Ishikawa (cell line): ENCODE measurements around the gene GLT8D1.

Source experiments
- CEBPB ChIP-seq: IDR thresholded peaks from 2 replicates; pipeline ENCODE4 v1.6.1; 2012
- CREB1 ChIP-seq: IDR thresholded peaks from 2 replicates; pipeline ENCODE4 v1.6.1; 2012; ENCODE audit warnings: low read depth
- EGR1 ChIP-seq: IDR thresholded peaks from 2 replicates; pipeline ENCODE4 v1.6.1; 2012
- EP300 ChIP-seq: IDR thresholded peaks from 2 replicates; pipeline ENCODE4 v1.6.1; 2012; ENCODE audit warnings: borderline replicate concordance
- FOXM1 ChIP-seq: IDR thresholded peaks from 2 replicates; pipeline ENCODE4 v1.6.1; 2012; ENCODE audit warnings: low read depth, borderline replicate concordance
- NFIC ChIP-seq: IDR thresholded peaks from 2 replicates; pipeline ENCODE4 v1.6.1; 2012
- RAD21 ChIP-seq: IDR thresholded peaks from 2 replicates; pipeline ENCODE4 v1.6.1; 2012; ENCODE audit warnings: low read depth
- TAF1 ChIP-seq: IDR thresholded peaks from 2 replicates; pipeline ENCODE4 v1.6.1; 2012; ENCODE audit warnings: low read depth, mild to moderate bottlenecking
- TCF12 ChIP-seq: IDR thresholded peaks from 2 replicates; pipeline ENCODE4 v1.6.1; 2012; ENCODE audit warnings: low read depth
- TEAD4 ChIP-seq: IDR thresholded peaks from 2 replicates; pipeline ENCODE4 v1.6.1; 2012
- YY1 ChIP-seq: IDR thresholded peaks from 2 replicates; pipeline ENCODE4 v1.6.1; 2012; ENCODE audit warnings: low read depth
- ZBTB7A ChIP-seq: IDR thresholded peaks from 2 replicates; pipeline ENCODE4 v1.6.1; 2012; ENCODE audit warnings: low read depth
- TF ChIP-seq, protein P1 (sequence below): IDR thresholded peaks from 2 replicates; pipeline ENCODE4 v1.6.1; 2012; ENCODE audit warnings: low read depth, mild to moderate bottlenecking
- TF ChIP-seq, protein P2 (sequence below): IDR thresholded peaks from 2 replicates; pipeline ENCODE4 v1.6.1; 2012
- TF ChIP-seq, protein P3 (sequence below): IDR thresholded peaks from 2 replicates; pipeline ENCODE4 v1.6.1; 2012

The GLT8D1 gene

GRCh38 chr3:52651592-52651991 lies 54.0 kb downstream of the GLT8D1 start:
- TF ChIP-seq CEBPB: no peak
- TF ChIP-seq, protein P1, sequence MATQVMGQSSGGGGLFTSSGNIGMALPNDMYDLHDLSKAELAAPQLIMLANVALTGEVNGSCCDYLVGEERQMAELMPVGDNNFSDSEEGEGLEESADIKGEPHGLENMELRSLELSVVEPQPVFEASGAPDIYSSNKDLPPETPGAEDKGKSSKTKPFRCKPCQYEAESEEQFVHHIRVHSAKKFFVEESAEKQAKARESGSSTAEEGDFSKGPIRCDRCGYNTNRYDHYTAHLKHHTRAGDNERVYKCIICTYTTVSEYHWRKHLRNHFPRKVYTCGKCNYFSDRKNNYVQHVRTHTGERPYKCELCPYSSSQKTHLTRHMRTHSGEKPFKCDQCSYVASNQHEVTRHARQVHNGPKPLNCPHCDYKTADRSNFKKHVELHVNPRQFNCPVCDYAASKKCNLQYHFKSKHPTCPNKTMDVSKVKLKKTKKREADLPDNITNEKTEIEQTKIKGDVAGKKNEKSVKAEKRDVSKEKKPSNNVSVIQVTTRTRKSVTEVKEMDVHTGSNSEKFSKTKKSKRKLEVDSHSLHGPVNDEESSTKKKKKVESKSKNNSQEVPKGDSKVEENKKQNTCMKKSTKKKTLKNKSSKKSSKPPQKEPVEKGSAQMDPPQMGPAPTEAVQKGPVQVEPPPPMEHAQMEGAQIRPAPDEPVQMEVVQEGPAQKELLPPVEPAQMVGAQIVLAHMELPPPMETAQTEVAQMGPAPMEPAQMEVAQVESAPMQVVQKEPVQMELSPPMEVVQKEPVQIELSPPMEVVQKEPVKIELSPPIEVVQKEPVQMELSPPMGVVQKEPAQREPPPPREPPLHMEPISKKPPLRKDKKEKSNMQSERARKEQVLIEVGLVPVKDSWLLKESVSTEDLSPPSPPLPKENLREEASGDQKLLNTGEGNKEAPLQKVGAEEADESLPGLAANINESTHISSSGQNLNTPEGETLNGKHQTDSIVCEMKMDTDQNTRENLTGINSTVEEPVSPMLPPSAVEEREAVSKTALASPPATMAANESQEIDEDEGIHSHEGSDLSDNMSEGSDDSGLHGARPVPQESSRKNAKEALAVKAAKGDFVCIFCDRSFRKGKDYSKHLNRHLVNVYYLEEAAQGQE: no peak
- no peak for TF ChIP-seq FOXM1
- no peak for TF ChIP-seq CREB1
- no peak for TF ChIP-seq YY1
- TF ChIP-seq, protein P2, sequence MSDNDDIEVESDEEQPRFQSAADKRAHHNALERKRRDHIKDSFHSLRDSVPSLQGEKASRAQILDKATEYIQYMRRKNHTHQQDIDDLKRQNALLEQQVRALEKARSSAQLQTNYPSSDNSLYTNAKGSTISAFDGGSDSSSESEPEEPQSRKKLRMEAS: no peak

DNA sequence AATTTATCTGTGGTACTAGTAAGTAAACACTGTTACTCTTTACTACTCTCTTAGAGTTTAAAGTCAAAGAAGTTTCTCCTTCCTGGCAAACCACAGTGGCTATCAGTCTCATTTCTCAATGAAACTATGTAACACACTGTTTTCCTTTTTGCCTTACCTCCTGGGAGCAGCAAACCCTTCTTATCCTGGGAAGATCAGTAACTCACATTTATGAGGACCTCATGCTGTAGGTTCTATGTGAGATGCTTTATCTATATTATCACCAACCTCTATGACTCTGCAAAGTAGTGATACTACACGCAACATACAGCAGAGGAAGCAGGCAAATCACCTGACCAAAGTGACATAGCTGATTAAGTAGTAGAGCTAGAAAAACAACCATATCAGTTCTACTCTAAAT lies 55.2 kb downstream of the GLT8D1 start:
- TF ChIP-seq, protein P1: no peak
- no peak for TF ChIP-seq CREB1
- no peak for TF ChIP-seq FOXM1
- TF ChIP-seq TAF1: no peak
- no peak for TF ChIP-seq TEAD4
- TF ChIP-seq CEBPB: no peak
- TF ChIP-seq RAD21: no peak
- no peak for TF ChIP-seq NFIC
- no peak for TF ChIP-seq ZBTB7A
- TF ChIP-seq YY1: no peak
- no peak for TF ChIP-seq TCF12
- no peak for TF ChIP-seq EP300
- no peak for TF ChIP-seq EGR1
- TF ChIP-seq, protein P2: no peak
- TF ChIP-seq, protein P3, sequence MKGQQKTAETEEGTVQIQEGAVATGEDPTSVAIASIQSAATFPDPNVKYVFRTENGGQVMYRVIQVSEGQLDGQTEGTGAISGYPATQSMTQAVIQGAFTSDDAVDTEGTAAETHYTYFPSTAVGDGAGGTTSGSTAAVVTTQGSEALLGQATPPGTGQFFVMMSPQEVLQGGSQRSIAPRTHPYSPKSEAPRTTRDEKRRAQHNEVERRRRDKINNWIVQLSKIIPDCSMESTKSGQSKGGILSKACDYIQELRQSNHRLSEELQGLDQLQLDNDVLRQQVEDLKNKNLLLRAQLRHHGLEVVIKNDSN: no peak

- TF ChIP-seq, protein P2: no peak
- no peak for TF ChIP-seq TEAD4
- TF ChIP-seq NFIC: no peak
- TF ChIP-seq TAF1: no peak
- no peak for TF ChIP-seq FOXM1
- TF ChIP-seq CREB1: no peak
- no peak for TF ChIP-seq EGR1
- TF ChIP-seq ZBTB7A: no peak
- TF ChIP-seq, protein P3: no peak
- no peak for TF ChIP-seq YY1
- TF ChIP-seq CEBPB: no peak
- TF ChIP-seq EP300: no peak
- TF ChIP-seq, protein P1: no peak
- no peak for TF ChIP-seq RAD21
- TF ChIP-seq TCF12: no peak
Measured at GRCh38 chr3:52649461-52650210, 56.0 kb downstream of the GLT8D1 start.

DNA sequence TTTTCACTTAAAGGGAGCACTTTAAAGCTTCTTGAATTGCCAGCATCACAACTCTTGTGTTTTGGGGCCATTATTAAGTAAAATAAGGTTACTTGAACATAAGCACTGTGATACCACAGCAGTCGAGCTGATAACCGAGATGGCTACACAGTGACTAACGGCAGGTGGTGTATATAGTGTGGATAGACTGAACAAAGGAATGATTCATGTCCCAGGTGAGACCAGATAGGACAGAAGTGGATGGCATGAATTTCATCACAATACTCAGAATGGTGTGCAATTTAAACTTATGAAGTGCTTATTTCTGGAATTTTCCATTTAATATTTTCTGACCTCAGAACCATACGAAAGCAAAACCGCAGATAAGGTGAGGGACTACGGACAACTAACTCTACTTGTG lies 60.0 kb downstream of the GLT8D1 start:
- TF ChIP-seq ZBTB7A: no peak
